Right forelimb (tissue), 1 donor: ENCODE results near the gene ADCY7.
"Not testable (repeated sequence)": the region's sequence is repeated elsewhere in the genome, so short reads cannot be mapped to it uniquely, and the experiment has no call there.

ENCODE experiments used
- DNase-seq: peaks from one replicate; pipeline ENCODE4 v3.0.0-alpha.2; 2018

The ADCY7 gene

DNA sequence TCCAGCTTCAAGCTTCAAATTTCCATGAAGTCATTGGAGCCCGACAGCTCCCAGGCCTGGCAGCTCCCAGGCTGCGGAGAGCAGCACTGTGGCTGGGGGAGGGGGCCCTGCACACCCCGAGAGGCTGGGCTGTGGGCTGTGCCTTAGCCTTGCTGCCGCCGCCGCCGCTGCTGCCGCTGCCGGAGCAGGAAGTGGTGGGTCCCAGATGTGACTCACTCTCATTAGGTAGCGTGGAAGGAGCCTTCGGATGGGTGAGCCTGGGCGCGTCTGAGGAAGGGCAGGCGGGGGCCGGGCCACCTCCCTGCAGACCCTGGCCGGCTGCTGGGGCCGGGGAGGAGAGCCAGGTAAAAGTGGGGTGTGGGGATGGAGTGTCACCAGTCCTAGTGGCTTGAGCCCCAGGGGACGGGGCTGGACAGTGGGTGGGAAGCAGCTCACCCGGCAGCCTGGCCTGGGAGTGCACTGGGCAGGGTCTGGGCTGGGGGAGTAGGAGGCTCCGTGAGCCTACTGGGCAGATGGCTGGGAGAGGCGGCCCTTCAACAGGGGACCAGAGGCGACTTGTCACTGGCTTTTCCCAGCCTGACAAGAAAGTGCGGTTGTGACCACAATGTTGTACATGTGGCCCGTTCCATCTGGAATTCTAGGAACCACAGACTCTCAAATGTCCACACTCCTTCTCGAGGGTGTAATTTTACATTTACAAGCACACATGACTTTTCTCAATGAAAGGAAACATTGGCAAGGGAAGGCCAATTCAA lies at the start of gene ADCY7:
TSS of gene ADCY7 (plus strand) at position 215 of the 755 bp plus-strand sequence. CDS start 21,629 bp downstream, outside the sequence.
- DNase-seq = peak; percentile 75

- DNase-seq = no peak
These were observed 46.9 kb upstream of the ADCY7 start for GRCh38 chr16:50219402-50219975.

DNA sequence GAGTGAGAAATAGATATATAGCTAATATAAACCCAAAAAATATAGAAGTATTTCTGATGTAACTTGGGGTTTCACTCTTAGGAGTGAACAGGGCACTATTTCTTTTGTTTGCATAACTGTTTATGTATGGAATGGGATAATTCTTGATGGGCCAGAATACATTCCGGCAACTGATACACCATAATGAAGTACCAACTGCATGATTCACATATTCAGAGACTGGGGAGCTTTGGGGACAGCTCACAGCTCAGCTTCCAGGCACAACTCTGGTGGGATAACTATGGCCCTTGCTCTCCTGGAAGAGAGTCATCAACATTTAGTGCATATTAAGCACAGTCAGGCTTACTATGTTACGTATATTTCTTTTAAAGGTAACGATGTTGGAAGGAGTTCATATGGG lies 42.1 kb upstream of the ADCY7 start:
- DNase-seq = no peak

DNA sequence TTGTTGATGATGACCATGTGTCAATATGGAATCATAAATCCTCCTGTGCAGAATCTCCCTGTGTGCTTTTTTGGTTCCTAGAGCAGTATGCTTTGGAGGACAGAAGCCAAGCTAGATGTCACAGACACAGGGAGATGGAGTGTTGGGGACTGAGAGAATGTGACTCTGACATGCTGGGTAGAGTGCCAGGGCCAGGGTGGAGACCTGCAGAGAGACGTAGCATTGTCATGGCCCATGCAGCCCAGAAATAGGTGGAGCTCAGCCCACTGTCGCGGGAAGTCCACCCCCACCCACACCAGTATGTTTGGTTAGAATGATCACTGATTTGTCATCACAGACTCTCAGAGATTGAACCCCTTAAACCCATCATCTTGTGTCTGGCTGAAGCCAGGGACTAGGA lies 39.2 kb upstream of the ADCY7 start:
- DNase-seq = no peak

DNA sequence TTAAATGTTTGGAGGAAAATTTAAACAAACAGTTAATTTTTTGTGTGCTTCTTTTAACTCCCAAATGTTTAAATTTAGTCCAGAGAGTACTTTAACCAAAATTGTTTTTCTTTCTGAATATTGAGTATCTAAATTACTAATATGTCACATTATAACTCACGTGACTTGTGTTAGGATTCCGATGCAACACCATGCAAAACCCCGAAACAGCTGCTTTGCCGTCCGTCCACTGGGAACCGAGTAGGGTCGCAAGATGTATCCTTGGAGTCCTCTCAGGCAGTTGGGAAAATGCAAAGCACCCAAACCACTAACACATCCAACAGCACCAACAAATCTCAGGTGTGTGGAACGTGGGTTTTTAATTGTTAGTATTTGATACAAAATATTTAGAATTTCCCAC lies 38.7 kb upstream of the ADCY7 start:
- no peak for DNase-seq

- no peak for DNase-seq
These were observed 37.9 kb upstream of the ADCY7 start for GRCh38 chr16:50228364-50228868.

DNA sequence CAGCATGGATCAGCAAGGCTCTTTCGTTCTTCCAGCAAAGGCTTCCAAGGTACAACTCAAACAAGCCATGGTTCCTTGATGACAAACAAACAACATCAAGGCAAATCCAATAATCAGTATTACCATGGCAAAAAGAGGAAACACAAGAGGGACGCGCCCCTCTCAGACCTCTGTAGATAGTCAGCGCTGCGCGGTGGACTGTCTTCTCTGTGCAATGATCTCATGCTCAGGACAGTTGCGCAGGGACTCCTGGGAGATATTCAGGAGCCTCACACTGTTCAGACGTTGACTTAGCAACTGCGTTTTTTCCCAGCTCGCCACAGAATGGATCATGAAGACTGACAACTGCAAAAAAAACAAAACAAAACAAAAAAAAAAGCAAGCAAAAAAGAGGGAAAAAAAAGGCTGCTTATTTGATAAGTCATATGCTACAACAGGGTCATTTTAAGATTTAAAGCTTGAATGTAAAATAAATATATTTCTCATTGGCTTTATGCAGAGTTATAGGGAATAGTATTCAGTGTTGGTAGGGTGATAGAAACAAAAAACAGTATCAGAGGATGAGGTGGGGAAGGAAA lies 37.1 kb upstream of the ADCY7 start:
- no peak for DNase-seq

DNA sequence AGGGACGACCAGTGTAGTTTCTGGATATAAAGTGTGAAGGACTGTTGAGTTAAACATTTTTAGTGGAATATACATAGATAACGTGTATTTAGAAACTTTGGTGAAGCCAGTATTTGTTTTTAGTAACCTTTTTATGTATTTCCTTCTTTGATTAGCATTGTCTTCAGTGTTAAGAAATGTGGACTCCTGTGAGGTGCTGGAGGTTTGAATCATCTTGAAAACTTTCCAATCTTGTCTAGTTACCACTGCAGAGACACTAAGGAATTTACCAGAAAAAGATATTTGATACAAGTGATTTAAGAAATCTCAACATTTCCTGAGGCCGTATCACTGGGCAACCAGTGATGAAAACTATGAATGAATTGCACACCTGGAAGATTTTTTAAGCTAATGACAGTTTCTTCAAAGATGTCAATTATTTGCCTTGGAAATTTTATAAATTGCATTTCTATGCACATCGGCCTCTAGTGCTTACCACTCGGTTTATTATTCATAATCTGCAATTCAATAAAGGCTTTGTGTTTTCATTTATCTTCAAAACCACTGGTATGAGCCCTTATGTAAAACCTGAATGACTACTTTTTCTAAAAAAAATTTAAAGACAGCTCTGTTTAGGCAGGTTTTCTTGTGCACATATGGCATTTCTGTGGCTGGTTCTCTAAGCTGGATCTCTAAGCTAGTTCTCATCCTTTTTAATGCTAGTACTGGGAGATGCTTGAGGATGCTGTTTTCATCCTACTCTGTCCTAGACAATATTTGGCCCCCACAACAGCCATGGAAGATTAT lies 31.4 kb upstream of the ADCY7 start:
- no peak for DNase-seq

DNA sequence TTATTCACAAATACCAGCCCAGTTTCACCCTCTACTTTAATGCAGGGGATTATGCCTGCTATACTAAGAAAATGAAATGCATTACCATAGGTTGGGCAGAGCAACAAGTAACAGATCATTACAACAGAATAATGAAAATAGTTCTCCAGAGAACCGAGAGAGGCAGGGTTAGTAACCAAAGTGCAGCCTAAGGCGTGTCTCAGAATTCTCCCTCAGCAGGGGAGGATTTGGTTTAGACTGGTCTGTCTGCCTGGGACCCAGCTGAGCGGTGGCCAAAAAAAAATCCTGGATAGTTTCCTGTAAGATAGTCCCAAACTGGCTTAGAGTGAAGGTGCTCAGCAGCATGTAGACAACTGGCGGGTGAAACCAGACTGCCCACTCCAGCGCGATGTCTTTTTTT lies 30.8 kb upstream of the ADCY7 start:
- DNase-seq = no peak

GRCh38 chr16:50238314-50238713 lies 28.0 kb upstream of the ADCY7 start:
- no peak for DNase-seq

DNA sequence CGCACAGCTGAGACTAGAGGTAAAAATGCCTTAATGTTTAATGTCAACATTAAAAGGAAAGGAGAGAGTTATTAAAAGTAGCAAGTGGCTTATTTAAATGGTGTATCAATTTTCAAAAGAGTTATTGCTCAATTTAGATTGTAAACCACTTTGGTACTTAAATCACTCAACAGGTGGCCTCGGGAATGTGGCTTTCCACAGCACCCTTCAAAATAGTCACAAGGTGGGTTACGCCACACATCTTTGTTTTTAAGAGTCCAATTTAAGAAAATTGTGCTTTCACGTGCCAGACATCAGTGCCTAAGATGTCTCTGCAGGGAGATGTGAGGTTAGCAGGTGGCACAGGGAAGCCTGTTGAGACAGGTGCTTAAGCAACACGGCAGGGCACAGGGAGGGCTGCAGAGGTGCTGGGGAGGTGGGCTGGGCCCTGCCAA lies 27.5 kb upstream of the ADCY7 start:
- DNase-seq = no peak

- not testable (repeated sequence) for DNase-seq
These were observed 23.3 kb upstream of the ADCY7 start for GRCh38 chr16:50243024-50243423.

DNA sequence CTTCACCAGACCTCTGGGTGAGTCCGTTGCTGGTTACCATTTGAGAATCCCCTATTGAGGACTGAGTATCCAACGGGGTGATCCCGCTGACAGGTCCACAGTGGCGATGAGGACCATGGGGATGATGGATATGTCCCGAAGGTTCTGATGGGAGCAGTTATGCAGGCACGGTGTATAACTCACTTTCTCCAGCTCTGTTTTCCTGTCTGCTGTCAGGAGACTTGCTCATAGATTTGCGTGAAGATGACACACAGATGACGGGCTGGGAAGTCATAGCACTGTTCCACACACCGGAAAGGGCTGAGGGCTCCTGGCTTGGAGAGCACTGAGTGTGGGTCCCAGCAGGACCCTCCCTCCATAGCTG lies 22.2 kb upstream of the ADCY7 start:
- DNase-seq = no peak

GRCh38 chr16:50244504-50245416 lies 21.6 kb upstream of the ADCY7 start:
- no peak for DNase-seq

DNA sequence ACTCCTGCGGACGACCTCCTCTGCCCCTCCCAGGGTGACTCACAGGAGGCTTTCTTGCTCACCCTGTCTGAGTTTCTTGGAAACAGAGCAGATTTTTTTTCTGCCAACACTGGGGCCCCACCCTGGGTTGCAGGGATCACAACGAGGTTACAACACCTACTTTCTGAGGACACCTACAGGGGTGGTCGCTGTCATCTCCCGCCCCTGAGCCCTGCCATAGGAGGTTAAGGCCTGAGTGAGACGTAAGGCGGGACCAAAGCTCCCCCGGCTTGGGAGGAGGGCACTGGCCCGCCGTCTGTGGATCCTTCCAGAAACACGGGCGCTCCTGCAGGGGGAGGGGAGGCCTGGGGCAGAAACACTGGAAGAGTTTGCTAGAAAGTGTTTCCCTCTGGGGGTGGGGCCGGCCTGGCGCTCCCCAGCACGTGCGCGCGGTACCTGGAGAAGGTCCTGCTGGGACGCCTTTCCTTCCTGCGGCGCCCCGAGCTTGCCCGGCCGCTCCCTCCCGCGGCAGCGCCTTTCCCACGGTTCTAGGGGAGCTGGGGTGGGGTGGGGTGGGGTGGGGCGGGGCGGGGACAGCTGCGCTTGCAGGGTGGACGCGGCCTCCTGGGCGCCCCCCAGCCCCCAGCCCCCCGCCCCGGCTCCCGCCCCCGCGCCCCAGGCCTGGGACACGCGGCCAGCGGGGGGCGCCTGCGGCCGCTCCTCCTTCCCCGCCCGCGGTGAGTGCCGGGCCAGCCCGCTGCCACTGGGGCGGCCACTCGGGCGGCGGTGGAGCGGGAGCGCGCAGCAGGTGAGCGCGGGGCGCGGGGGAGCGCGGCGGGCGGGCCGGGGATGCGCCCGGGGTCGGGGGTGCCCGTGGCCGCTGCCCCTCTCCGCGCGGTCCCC lies 20.7 kb upstream of the ADCY7 start:
- no peak for DNase-seq

DNA sequence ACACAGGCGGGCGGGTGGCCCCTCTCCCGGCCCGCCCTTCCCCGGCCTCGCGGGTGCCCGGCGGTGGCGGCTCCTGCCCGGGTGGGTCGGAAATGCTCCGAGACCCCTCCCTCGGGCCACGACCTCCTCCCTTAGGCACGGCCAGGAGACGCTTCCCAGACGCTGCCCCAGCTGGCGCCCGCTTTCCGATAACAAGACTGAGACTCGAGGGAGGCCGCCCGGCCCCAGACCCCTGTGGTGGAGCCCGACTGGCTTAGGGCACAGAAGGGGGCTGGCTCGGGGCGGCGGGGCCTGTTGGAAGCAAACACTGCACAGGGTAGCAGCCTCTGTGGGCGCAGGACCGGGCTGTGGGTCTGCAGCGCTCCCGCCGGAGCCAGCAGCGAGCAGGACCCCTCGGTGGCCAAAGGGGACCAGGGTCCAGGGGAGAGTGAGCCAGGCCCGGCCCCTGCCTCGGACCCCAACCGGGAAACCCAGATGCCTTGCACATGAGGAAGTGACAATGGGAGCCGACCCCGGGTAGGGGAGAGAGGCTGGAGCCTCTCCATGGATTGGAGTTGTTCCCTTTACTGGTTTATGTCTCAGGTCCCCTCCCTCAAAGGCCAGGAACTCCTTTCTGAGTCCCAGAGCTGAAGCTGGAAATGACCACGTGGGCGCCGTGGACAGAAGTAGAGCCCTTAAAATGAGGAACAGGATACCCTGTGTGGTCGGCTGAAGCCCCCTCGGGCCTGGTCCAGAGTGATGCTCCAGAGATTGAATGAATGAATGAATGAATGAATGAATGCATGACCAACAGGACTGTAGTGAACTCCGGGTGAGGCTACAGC lies 19.8 kb upstream of the ADCY7 start:
- no peak for DNase-seq

DNA sequence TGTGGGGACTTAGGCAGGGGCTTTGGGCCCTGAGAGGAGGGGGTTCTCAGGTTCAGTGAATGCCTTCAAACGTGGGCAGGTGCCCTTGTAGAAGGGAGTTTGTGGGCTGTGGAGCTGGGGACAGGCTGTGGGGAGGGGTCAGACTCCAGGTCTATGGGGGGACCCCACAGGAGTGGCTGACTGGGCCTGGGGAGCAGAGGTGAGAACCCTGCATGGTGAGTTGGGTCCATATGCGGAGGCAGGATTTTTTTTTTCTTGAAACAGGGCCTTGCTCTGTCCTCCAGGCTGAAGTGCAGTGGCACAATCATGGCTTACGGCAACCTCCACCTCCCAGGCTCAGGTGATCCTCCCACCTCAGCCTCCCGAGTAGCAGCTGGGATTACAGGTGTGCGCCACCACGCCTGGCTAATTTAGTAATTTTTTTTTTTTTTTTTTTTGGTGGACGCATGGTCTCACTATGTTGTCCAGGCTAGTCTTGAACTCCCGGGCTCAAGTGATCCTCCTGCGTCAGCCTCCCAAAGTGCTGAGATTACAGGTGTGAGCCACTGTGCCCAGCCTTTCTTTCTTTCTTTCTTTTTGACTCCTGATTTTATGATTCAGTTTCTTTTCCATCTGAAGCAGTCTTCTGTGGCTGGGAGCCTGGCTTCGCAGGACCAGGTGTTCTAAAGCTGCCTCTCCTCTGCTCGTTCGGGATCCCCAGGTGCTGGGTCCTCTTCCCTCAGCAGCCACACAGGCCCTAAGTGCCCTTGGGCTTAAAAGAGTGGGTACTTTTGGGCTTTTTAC lies 19.0 kb upstream of the ADCY7 start:
- no peak for DNase-seq

GRCh38 chr16:50247906-50248608 lies 18.3 kb upstream of the ADCY7 start:
- DNase-seq = no peak

- no peak for DNase-seq
These were observed 17.5 kb upstream of the ADCY7 start for GRCh38 chr16:50248845-50249244.
